GM10248 (cell line): ENCODE data around the gene RGS5.

Experiments
- CTCF ChIA-PET: fragments of 300-600 bp; sonication (Branson Sonifier 250); formaldehyde crosslinking; extraction: SDS; loops from one replicate; lab custom pipeline; 2021; ENCODE audit warnings: antibody characterized with exemption; lab: Yijun Ruan, JAX
- POLR2A ChIA-PET: fragments of 350-650 bp; sonication (Branson Sonifier 250); formaldehyde crosslinking; extraction: SDS; loops from one replicate; lab custom pipeline; 2020; ENCODE audit warnings: antibody characterized with exemption; lab: Yijun Ruan, JAX
- DNase-seq: peaks from one replicate; pipeline ENCODE4 v3.0.0; 2012; ENCODE audit errors: extremely low spot score
- TF ChIP-seq, protein P1 (sequence below): IDR thresholded peaks from 2 replicates; pipeline ENCODE4 v1.5.1; 2012; ENCODE audit warnings: mild to moderate bottlenecking, low read depth; ENCODE audit errors: extremely low read depth, missing control alignments, control extremely low read depth

Gene RGS5

GRCh38 chr1:163142152-163142551 is 60.6 kb downstream of the RGS5 start:
- TF ChIP-seq, protein P1, sequence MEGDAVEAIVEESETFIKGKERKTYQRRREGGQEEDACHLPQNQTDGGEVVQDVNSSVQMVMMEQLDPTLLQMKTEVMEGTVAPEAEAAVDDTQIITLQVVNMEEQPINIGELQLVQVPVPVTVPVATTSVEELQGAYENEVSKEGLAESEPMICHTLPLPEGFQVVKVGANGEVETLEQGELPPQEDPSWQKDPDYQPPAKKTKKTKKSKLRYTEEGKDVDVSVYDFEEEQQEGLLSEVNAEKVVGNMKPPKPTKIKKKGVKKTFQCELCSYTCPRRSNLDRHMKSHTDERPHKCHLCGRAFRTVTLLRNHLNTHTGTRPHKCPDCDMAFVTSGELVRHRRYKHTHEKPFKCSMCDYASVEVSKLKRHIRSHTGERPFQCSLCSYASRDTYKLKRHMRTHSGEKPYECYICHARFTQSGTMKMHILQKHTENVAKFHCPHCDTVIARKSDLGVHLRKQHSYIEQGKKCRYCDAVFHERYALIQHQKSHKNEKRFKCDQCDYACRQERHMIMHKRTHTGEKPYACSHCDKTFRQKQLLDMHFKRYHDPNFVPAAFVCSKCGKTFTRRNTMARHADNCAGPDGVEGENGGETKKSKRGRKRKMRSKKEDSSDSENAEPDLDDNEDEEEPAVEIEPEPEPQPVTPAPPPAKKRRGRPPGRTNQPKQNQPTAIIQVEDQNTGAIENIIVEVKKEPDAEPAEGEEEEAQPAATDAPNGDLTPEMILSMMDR: no peak
- CTCF ChIA-PET: no interaction called here
- no peak for DNase-seq
- POLR2A ChIA-PET: no interaction called here

GRCh38 chr1:163141556-163141955 is 61.2 kb downstream of the RGS5 start:
- DNase-seq: no peak
- ChIA-PET CTCF (no interaction called here), POLR2A (no interaction called here)
- TF ChIP-seq, protein P1: no peak

- TF ChIP-seq, protein P1: no peak
- no peak for DNase-seq
- ChIA-PET CTCF (no interaction called here), POLR2A (no interaction called here)
Measured at GRCh38 chr1:163137556-163138265, 65.0 kb downstream of the RGS5 start.

GRCh38 chr1:163131981-163132380 is 70.7 kb downstream of the RGS5 start:
- no peak for DNase-seq
- TF ChIP-seq, protein P1: no peak
- ChIA-PET POLR2A (no interaction called here), CTCF (no interaction called here)

GRCh38 chr1:163130225-163130856 is 72.4 kb downstream of the RGS5 start:
- POLR2A ChIA-PET: no interaction called here
- TF ChIP-seq, protein P1: no peak
- DNase-seq: no peak
- CTCF ChIA-PET: interaction anchor here (1.4 kb wide), 1 partner anchor 13 kb away, joined by 4 read pairs; no protein-coding TSS in a partner anchor

DNA sequence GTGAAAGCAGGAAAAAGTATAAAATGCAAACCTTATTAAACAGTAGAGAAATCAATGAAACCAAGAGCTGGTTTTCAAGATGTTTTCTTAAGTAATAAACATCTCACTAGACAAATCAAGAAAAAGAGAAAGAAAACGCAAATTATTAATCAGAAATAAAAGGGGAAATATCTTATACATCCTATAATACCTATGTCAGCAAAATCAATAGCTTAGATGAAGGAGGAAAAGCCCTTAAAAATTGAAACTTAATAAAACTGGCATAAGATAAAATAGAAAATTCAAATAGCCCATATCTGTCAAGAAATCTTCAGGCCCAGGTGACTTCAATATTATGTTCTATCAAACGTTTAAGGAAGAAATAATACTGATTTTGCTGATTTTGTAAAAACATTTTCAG is 74.4 kb downstream of the RGS5 start:
- TF ChIP-seq, protein P1: no peak
- ChIA-PET POLR2A (no interaction called here), CTCF (no interaction called here)
- DNase-seq: no peak
